HG02884 (cell line): ENCODE data around the gene TMEM219.
A peak's percentile ranks its signal among the peaks of the same experiment; 100 is the strongest.
"Not testable (repeated sequence)": the region's sequence is repeated elsewhere in the genome, so short reads cannot be mapped to it uniquely, and the experiment has no call there.

Experiments used
- ATAC-seq: cut with Tn5 transposase; IDR thresholded peaks from one replicate; pipeline ENCODE4 v1.9.1; 2021; ENCODE audit warnings: mild to moderate bottlenecking, moderate library complexity; ENCODE audit not compliant: unreplicated experiment

TMEM219 gene

DNA sequence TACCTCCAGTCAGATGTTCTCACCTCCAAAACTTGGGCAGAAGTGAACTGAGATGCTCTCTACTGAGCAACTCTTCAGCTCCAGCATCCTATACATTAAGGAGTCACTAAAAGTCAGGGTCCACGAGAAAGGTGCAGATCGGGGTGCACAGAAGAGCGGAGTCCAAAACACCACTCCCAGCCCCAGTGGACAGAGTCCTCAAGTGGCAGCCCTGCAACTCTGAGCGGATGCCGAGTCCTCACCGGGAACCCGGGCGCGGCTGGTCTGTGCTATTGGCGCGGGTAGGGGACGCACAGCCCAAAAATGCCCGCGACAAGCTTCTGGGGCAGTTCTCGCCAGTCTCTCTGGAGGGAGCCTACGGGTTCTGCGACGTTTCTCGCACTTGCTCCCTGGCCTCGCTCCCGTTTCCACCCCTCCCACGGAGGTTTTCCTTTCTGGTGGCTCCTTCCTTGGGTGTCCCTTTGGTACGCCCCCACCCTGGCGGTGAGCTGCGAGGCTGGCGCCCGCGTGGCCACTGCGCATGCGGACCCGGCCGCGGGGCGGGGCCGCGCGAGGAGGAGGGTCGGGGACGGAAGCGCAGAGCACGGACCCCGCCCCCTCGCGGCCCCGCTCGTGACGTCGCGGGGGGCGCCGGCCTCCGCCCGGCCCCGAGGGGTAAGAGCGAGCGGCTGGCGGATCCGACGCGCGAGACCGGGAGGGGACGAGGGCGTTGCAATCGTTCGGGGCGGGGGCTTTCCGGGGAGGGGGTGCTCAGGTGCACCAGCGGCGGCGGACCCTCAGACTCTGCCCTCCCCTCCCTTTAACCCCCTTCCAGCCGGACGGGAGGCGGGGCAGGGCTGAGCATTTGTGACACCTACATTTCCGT is at the start of gene TMEM219:
Gene TMEM219 (plus strand): TSS at position 601 of the 865 bp plus-strand sequence. CDS start 1,065 bp downstream, outside the sequence.
- peak; percentile 82 for ATAC-seq

DNA sequence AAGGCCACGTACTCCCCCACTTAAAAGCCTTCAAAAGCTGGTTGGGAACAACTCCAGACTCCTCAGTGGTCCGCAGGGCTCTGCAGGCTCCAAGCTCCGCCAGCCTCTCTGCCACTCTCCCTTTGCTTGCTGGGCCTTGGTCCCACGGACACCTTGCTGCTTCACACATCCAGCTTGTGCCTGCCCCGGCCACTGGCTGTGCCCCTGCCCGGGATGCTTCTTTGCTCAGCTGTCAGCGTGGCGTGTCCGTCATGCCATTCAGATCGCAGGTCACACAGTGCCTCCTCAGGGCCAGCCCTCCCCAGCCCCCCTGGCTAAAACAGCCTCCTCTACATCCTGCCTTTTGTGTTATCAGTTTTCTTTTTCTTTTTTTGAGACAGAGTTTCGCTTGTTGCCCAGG is 49.8 kb upstream of the TMEM219 start:
- no peak for ATAC-seq

DNA sequence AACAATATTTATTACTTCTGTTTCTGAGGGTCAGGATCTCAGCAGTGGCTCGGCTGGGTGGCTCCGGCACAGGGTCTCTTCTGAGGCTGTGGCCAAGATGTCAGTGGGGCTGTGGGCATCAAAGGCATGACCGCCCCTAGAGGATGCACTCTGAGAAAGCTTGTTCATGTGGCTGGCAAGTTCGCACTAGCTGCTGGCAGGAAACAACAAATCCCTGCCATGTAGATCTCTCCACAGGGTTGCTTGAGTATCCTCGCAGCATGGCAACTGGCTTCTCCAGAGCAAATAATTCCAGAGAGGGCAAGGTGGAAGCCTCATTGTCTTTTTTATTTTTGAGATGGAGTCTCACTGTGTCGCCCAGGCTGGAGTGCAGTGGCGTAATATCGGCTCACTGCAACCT is 48.4 kb upstream of the TMEM219 start:
- ATAC-seq, result no peak

DNA sequence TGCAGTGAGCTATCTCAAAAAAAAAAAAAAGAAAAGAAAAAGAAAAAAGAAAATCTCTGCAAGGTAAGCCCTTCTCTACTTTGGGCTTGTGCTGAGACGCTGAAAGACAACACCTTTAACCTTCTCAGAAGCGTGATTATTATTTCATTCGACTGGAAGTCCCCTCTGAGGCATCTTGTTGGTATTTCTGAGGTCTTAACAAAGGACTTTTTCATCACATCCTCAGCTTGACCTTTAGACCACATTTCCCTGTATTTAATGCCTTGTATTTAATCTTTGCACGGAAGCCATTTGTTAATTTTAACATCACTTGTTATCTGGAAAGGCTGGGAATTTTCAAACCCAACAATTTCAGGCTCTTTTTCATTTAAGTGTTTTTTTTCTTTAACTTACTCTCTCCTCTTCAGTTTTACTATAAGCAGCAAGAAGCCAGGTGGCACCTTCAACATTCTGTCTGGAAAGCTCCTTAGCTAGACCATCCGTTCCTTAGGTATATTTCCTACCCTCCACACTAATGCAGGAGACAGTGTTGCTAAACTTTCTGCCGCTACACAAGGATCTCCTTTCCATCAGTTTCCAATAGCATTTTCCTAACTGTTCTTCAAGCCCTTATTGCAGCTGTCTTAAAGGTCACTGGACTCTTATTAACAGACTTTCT is 46.2 kb upstream of the TMEM219 start:
- no peak for ATAC-seq

GRCh38 chr16:29916979-29917378 is 44.9 kb upstream of the TMEM219 start:
- ATAC-seq, result no peak

DNA sequence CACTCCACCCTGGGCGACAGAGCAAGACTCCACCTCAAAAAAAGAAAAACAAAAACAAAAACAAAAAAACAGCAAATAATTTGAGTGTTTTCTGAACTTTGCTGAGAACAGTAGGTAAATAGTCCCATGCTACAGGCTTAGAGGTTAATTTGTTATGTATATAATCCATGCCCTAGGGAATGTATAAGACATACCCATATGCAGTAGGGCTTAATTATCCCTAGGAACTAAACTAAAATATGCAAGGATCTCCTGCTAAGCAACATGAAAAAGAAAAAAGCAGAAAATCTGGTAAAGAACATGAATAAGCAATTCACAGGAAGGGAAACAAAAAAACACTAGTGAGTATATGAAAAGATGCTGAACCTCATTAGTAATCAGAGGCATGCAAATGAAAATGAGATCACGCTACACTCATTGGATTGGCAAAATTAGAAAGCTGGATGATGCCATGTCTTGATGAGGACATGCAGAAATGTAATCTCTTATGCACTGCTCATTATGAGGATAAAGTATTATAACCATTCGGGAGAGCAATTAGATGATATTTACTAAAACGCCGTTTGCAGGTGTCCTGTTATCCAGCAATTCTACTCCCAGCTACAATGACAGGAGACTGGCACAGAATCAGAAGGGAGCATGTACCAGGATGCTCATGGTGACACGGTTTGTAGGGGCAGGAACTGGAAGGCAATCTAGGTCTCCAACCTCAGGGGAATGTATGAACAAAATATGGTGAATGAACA is 41.4 kb upstream of the TMEM219 start:
- no peak for ATAC-seq

- ATAC-seq, result no peak
Observed at GRCh38 chr16:29921034-29921385, 40.9 kb upstream of the TMEM219 start.

- no peak for ATAC-seq
Observed at GRCh38 chr16:29922326-29922725, 39.6 kb upstream of the TMEM219 start.

DNA sequence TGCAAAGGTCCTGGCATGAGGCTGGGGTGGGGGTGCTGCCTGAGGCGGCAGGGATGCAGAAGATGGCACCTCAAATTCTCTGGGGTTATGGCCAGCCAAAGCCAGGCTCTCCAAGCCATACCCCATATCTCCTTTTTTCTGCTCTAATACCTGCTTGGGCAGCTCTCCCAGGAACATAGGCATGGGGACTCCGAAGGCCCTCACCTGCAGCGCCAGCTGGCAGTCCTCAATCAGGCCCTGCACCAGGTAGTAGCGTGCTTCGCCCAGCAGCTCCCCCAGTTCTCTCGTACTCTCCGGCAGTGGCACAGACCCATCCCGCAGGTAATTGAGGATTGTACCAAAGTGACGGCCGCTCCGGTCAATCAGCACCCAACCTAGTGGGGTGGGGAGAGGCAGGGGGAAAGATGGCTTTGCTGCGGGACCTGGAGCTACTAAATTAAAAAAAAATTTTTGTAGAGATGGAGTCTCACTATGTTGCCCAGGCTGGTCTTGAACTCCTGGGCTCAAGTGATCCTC is 38.8 kb upstream of the TMEM219 start:
- no peak for ATAC-seq

DNA sequence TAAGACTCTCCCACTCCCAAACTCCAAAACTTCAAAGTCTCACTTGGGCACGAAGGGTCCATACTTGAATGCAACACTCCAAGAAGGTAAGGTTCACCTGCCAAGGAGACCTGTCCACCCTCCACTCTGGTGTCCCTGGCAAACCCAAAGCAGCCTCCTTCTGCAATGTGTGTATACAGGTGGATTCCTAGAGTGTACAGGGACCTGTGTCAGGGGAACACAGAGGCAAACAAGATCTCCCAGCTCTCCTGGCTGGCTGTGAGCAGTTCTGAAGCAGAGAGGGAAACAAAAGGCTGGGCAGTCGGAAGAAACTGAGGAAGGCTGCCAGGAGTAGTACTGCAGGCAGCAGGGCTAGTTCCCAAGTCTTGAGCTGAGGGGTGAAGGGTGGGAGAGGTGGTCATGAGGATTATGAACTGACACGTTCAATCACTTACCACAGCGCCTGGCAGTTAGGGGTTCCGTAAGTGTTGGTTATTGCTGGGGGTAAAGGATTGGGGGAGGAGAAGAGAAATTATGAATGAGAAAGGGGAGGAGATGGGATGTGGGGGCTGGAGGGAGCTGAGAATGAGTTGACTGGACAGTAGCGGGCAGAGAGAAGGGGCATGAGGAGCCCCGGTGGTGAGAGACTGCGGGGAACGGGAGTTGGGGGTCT is 36.6 kb upstream of the TMEM219 start:
- no peak for ATAC-seq

- ATAC-seq, result peak; percentile 78
Observed at GRCh38 chr16:29925781-29926710, 35.8 kb upstream of the TMEM219 start, which contains the start of gene KCTD13. Gene KCTD13 (minus strand): TSS chr16:29926226. CDS start chr16:29926033, 193 bp downstream.

DNA sequence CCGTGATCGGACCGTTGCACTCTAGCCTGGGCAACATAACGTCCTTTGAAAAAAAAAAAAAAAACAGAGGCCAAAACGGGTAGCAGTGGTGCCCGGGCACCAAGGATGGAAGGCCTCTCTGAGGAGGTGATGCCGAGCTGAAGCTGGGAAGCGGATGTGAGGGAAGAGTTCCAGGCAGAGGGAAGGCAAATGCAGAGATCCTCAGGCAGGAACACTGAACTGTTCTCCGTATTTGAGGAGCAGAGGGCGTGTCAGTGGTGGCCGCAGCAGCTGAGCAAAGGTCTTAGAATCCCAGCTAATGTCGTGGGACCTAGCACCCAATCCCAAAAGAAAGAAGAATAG is 35.2 kb upstream of the TMEM219 start:
- ATAC-seq, result no peak

- no peak for ATAC-seq
Observed at GRCh38 chr16:29927070-29927905, 34.6 kb upstream of the TMEM219 start.

GRCh38 chr16:29931750-29932149 is 30.1 kb upstream of the TMEM219 start:
- not testable (repeated sequence) for ATAC-seq

GRCh38 chr16:29940656-29941055 is 21.2 kb upstream of the TMEM219 start:
- ATAC-seq, result no peak

DNA sequence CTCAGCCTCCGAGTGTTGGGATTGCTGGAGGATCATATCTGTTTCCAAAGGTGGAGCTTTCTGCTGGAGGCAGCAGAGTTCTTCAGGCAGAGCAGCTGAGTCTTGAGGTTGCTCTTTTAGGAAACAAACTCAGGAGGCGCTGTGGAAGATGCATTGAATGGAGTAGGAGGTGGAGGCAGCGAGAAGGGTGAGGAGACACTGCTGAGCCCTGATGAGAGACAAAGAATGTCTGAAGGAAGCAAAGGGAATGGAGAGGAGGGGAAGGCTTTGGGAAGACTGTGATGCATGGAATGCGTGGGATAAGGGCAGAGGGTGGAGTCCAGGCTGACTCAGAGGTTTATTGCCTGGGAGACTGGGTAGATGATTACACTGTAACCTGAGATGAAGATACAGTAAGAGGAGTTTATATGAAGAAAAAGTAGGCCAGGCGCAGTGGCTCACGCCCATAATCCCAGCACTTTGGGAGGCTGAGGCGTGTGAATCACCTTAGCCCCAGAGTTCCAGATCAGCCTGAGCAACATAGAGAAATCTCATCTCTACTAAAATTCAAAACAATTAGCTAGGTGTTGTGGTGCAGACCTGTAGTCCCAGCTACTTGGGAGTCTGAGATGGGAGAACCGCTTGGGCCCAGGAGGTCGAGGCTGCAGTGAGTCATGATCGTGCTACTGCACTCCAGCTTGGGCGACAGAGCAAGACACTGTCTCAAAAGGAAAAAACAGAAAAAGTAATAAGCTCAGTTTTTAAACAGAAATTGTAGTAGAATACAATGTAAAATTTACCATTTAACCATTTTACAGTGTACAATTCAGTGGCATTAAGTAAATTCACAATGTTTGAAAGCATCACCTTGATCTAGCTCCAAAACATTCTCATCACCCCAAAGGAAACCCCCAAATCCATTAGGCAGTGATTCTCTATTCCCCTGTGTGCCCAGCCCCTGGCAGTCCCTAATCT is 17.8 kb upstream of the TMEM219 start:
- ATAC-seq, result no peak

GRCh38 chr16:29947897-29948296 is 14.0 kb upstream of the TMEM219 start:
- no peak for ATAC-seq
